ENCODE measurements around the gene SKIC8. TPM values are rescaled to one million over a fixed set of nuclear protein-coding genes. Genes with fewer than 3 reads are reported as not detected.

Gene SKIC8
- total and polyA plus RNA-seq, 2 donors from 2014 or later: 48.5 to 87.4 TPM

DNA sequence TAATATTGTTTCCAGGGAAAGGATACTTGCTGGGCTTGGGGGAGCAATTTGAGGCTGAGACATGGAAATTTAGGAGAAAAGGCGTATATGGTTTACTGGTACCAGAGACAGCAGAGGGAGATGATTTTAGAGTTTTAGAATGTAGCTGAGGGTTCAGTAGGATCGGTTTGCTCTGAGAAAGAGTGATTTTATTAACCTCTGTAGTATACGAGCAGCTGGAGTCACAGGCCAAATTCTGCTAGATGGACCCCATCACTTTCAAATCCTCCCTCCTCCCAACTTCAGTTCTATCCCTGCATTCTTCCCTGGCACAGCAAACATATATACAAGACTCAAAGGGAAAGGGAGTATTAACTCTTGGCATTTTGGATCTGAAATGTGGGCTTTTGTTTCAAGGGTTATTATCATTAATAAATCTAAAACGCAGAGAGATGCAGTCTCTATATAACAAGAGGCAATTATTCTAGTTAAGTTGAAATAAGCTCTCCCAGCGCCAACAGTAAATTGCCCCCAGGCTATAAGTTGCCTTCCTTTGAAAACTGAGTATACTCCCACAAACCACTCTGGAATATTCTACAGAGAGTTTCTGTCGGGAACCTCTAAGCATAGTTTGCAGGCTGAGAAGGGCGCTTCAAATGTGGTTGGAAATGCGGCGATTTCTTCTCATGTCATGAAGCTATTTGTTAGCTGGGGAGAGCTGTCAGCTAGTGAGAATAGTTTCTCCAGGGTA lies 46.2 kb upstream of the SKIC8 start:
- no peak overlapping the region for H3K4me3 ChIP-seq (ENCODE audit: low read length in 3 of 3)
- H3K27me3 ChIP-seq (ENCODE audit: control insufficient read depth, insufficient read depth, low read length): peaks cover 2% of the 10 kb centered on the region
- H3K27ac ChIP-seq (ENCODE audit: low read depth in 2 of 2, low read length in 2 of 2): peak overlapping the region; percentile 23 to 57
- TF ChIP-seq, protein P1, sequence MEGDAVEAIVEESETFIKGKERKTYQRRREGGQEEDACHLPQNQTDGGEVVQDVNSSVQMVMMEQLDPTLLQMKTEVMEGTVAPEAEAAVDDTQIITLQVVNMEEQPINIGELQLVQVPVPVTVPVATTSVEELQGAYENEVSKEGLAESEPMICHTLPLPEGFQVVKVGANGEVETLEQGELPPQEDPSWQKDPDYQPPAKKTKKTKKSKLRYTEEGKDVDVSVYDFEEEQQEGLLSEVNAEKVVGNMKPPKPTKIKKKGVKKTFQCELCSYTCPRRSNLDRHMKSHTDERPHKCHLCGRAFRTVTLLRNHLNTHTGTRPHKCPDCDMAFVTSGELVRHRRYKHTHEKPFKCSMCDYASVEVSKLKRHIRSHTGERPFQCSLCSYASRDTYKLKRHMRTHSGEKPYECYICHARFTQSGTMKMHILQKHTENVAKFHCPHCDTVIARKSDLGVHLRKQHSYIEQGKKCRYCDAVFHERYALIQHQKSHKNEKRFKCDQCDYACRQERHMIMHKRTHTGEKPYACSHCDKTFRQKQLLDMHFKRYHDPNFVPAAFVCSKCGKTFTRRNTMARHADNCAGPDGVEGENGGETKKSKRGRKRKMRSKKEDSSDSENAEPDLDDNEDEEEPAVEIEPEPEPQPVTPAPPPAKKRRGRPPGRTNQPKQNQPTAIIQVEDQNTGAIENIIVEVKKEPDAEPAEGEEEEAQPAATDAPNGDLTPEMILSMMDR (IDR thresholded peaks at IDR 0.05; ENCODE audit: borderline replicate concordance, extremely low read depth, insufficient read depth): no peak
- no peak for DNase-seq
- H3K9me3 ChIP-seq (ENCODE audit: control insufficient read depth in 2 of 3, insufficient read depth in 1 of 3, low read length in 3 of 3): no peaks in the 10 kb centered on the region
- peaks cover 0 to 12% (median 9%) of the 10 kb centered on the region in 3 donors for H3K4me1 ChIP-seq (ENCODE audit: control insufficient read depth in 2 of 3, insufficient read depth in 2 of 3, low read depth in 1 of 3, low read length in 3 of 3)
- H3K9ac ChIP-seq (ENCODE audit: low read length in 3 of 3): no peak overlapping the region
- no peak for FAIRE-seq
- H3K36me3 ChIP-seq (ENCODE audit: control insufficient read depth in 2 of 3, insufficient read depth in 3 of 3, low read length in 3 of 3): no peaks in the 10 kb centered on the region
- intact Hi-C loops (cut with DNase I): no loop called here

DNA sequence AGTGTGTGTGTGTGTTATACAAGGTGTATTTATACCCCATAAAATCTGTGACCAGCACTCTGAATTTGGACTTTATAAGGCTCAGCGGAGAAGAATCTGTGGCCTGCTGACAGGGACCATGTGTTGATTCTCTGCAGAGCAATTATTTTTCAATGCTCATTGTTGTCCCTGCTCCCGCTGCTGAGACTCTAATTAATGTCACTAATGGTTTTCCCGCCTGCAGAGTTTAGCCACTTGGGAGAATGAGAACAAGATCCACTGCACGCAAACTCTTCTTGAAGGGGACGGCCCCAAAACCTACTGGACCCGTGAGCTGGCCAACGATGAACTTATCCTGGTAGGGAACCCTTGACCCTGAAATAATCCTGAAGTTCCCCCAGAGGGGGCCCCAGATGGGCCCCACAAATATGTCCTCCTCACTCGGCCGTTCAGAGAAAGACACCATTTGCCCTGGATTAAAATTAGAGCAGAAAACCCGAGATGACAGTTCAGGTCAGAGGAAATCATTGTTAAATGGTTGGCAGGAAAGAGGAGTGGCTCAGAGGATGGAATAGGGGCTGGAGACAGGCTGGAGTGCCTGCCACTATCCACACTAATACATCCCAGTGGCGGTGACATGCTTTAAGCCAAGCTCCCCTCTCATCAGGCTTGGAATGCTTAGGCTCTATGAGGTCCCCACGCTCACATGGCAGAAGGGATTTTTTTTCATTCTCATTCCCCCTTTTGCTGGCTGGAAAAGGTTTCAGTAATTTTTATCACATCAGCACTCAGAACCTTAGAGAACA lies 44.1 kb upstream of the SKIC8 start:
- no peaks in the 10 kb centered on the region for H3K9me3 ChIP-seq (ENCODE audit: control insufficient read depth in 2 of 3, insufficient read depth in 1 of 3, low read length in 3 of 3)
- peaks cover 11% of the 10 kb centered on the region for H3K27me3 ChIP-seq (ENCODE audit: control insufficient read depth, insufficient read depth, low read length)
- FAIRE-seq: no peak
- intact Hi-C loops (cut with DNase I): no loop called here
- H3K9ac ChIP-seq (ENCODE audit: low read length in 3 of 3): no peak overlapping the region
- H3K4me1 ChIP-seq (ENCODE audit: control insufficient read depth in 2 of 3, insufficient read depth in 2 of 3, low read depth in 1 of 3, low read length in 3 of 3): peaks cover 0 to 12% (median 9%) of the 10 kb centered on the region in 3 donors
- no peak overlapping the region for H3K4me3 ChIP-seq (ENCODE audit: low read length in 3 of 3)
- no peak overlapping the region for H3K27ac ChIP-seq (ENCODE audit: low read depth in 2 of 2, low read length in 2 of 2)
- peak in 1 of 5 donors; percentile 7 for DNase-seq
- H3K36me3 ChIP-seq (ENCODE audit: control insufficient read depth in 2 of 3, insufficient read depth in 3 of 3, low read length in 3 of 3): no peaks in the 10 kb centered on the region
- TF ChIP-seq, protein P1 (IDR thresholded peaks at IDR 0.05; ENCODE audit: borderline replicate concordance, extremely low read depth, insufficient read depth): no peak

DNA sequence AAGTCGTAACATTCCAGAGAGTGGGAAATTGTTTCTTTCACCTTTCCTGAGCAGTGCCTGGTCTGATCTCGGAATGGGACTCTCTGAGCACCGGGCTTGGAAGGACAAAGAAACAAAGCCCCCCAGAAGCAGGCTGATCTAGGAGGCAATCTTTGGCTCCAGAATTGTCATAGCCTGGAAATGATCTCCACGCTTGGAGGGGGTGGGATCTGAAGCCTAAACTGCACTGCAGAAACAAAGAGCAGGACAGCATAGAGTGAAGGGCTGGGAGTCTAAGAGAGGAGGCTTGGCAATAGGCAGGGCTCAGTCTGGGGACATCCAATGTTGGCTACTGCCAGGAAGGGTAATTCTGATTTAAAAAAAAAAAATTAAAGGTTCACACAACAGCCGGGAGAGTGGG lies 42.6 kb upstream of the SKIC8 start:
- FAIRE-seq (no peak), DNase-seq (peak in 1 of 5 donors; percentile 2)
- no peak overlapping the region for H3K27ac ChIP-seq (ENCODE audit: low read depth in 2 of 2, low read length in 2 of 2)

More for the DNA sequence above, 42.6 kb upstream of the SKIC8 start:
- Histone ChIP-seq H3K4me3 (ENCODE audit: low read length in 3 of 3) (no peak overlapping the region), H3K36me3 (ENCODE audit: control insufficient read depth in 2 of 3, insufficient read depth in 3 of 3, low read length in 3 of 3) (no peaks in the 10 kb centered on the region), H3K9me3 (ENCODE audit: control insufficient read depth in 2 of 3, insufficient read depth in 1 of 3, low read length in 3 of 3) (no peaks in the 10 kb centered on the region), H3K27me3 (ENCODE audit: control insufficient read depth, insufficient read depth, low read length) (peaks cover 11% of the 10 kb centered on the region), H3K9ac (ENCODE audit: low read length in 3 of 3) (no peak overlapping the region), H3K4me1 (ENCODE audit: control insufficient read depth in 2 of 3, insufficient read depth in 2 of 3, low read depth in 1 of 3, low read length in 3 of 3) (peaks cover 0 to 7% (median 2%) of the 10 kb centered on the region in 3 donors)
- intact Hi-C loops (cut with DNase I): no loop called here
- TF ChIP-seq, protein P1 (IDR thresholded peaks at IDR 0.05; ENCODE audit: borderline replicate concordance, extremely low read depth, insufficient read depth): no peak
